ENCODE results near the gene WDR45B.

The WDR45B gene

GRCh38 chr17:82599674-82600661 is 48.3 kb downstream of the WDR45B start:
- TF ChIP-seq GATA3 (IDR thresholded peaks at IDR 0.05; ENCODE audit: low read depth, low read length) (no peak), GATA2 (IDR thresholded peaks at IDR 0.05; ENCODE audit: low read depth, low read length) (no peak)

- TF ChIP-seq GATA3 (IDR thresholded peaks at IDR 0.05; ENCODE audit: low read depth, low read length) (no peak), GATA2 (IDR thresholded peaks at IDR 0.05; ENCODE audit: low read depth, low read length) (no peak)
Measured at GRCh38 chr17:82598256-82599119, 49.8 kb downstream of the WDR45B start.

- TF ChIP-seq GATA3 (IDR thresholded peaks at IDR 0.05; ENCODE audit: low read depth, low read length) (no peak), GATA2 (IDR thresholded peaks at IDR 0.05; ENCODE audit: low read depth, low read length) (no peak)
Measured at GRCh38 chr17:82596837-82597672, 51.2 kb downstream of the WDR45B start.

- no peak for TF ChIP-seq GATA2 (IDR thresholded peaks at IDR 0.05; ENCODE audit: low read depth, low read length)
- TF ChIP-seq GATA3 (IDR thresholded peaks at IDR 0.05; ENCODE audit: low read depth, low read length) = no peak
Measured at GRCh38 chr17:82596296-82596695, 51.9 kb downstream of the WDR45B start.

GRCh38 chr17:82595893-82596292 is 52.4 kb downstream of the WDR45B start:
- TF ChIP-seq GATA3 (IDR thresholded peaks at IDR 0.05; ENCODE audit: low read depth, low read length) = no peak

- no peak for TF ChIP-seq GATA2 (IDR thresholded peaks at IDR 0.05; ENCODE audit: low read depth, low read length)
- no peak for TF ChIP-seq GATA3 (IDR thresholded peaks at IDR 0.05; ENCODE audit: low read depth, low read length)
Measured at GRCh38 chr17:82594571-82594970, 53.7 kb downstream of the WDR45B start.

- no peak for TF ChIP-seq GATA3 (IDR thresholded peaks at IDR 0.05; ENCODE audit: low read depth, low read length)
- no peak for TF ChIP-seq GATA2 (IDR thresholded peaks at IDR 0.05; ENCODE audit: low read depth, low read length)
Measured at GRCh38 chr17:82593590-82594087, 54.6 kb downstream of the WDR45B start.

GRCh38 chr17:82592767-82593589 is 55.3 kb downstream of the WDR45B start:
- TF ChIP-seq GATA2 (IDR thresholded peaks at IDR 0.05; ENCODE audit: low read depth, low read length) = no peak
- no peak for TF ChIP-seq GATA3 (IDR thresholded peaks at IDR 0.05; ENCODE audit: low read depth, low read length)

GRCh38 chr17:82592289-82592766 is 55.9 kb downstream of the WDR45B start:
- no peak for TF ChIP-seq GATA3 (IDR thresholded peaks at IDR 0.05; ENCODE audit: low read depth, low read length)
- TF ChIP-seq GATA2 (IDR thresholded peaks at IDR 0.05; ENCODE audit: low read depth, low read length) = no peak

- no peak for TF ChIP-seq GATA3 (IDR thresholded peaks at IDR 0.05; ENCODE audit: low read depth, low read length)
- no peak for TF ChIP-seq GATA2 (IDR thresholded peaks at IDR 0.05; ENCODE audit: low read depth, low read length)
Measured at GRCh38 chr17:82590881-82591539, 57.2 kb downstream of the WDR45B start.

GRCh38 chr17:82590216-82590615 is 58.0 kb downstream of the WDR45B start:
- TF ChIP-seq GATA3 (IDR thresholded peaks at IDR 0.05; ENCODE audit: low read depth, low read length) (no peak), GATA2 (IDR thresholded peaks at IDR 0.05; ENCODE audit: low read depth, low read length) (no peak)

GRCh38 chr17:82589851-82590180 is 58.4 kb downstream of the WDR45B start:
- TF ChIP-seq GATA3 (IDR thresholded peaks at IDR 0.05; ENCODE audit: low read depth, low read length) (no peak), GATA2 (IDR thresholded peaks at IDR 0.05; ENCODE audit: low read depth, low read length) (no peak)
